ENCODE measurements around the gene IFI30. TPM values are rescaled to one million over a fixed set of nuclear protein-coding genes. Genes with fewer than 3 reads are reported as not detected.

The IFI30 gene
- total RNA-seq, 1 experiment from 2014 or later, result not detected

GRCh38 chr19:18167011-18167410 is 6.6 kb upstream of the IFI30 start:
- intact Hi-C loops (cut with micrococcal nuclease; ENCODE audit: unreplicated experiment), result loop anchor here (5.0 kb wide), 2 partner anchors 55 to 160 kb away; partner anchors contain the start of gene ARRDC2
- DNase-seq (ENCODE audit: low spot score), result no peak
- H3K9me3 ChIP-seq (ENCODE audit: low read depth, low read length, poor library complexity, severe bottlenecking), result no peaks in the 10 kb centered on the region
- no peak for TF ChIP-seq EZH2 (IDR thresholded peaks at IDR 0.05; ENCODE audit: borderline replicate concordance, low read depth, low read length, poor library complexity, severe bottlenecking)
- TF ChIP-seq CTCF (conservative IDR thresholded peaks at IDR 0.05; ENCODE audit: low read depth, low read length), result no peak
- H3K36me3 ChIP-seq (ENCODE audit: insufficient read depth, low read length, poor library complexity, severe bottlenecking), result peaks cover 29% of the 10 kb centered on the region
- H3K4me1 ChIP-seq (ENCODE audit: insufficient read depth, low read length, poor library complexity, severe bottlenecking), result no peaks in the 10 kb centered on the region
- CTCF ChIA-PET, result interaction anchor here (1.0 kb wide), 1 partner anchor 54 kb away, joined by 4 read pairs; no protein-coding TSS in a partner anchor
- no peak overlapping the region for H3K27ac ChIP-seq (ENCODE audit: low read depth, low read length, poor library complexity, severe bottlenecking)
- BruUV-seq (replicated peaks), result no TSS peak
- POLR2A ChIA-PET (ENCODE audit: low non-redundant PET), result no interaction called here
- no peak overlapping the region for H3K4me3 ChIP-seq (ENCODE audit: low read depth, low read length, poor library complexity, severe bottlenecking)
- H3K27me3 ChIP-seq (replicated peaks; ENCODE audit: insufficient read depth, low read depth, low read length, poor library complexity), result no peaks in the 10 kb centered on the region

GRCh38 chr19:18167975-18168645 is 5.5 kb upstream of the IFI30 start:
- no peaks in the 10 kb centered on the region for H3K27me3 ChIP-seq (replicated peaks; ENCODE audit: insufficient read depth, low read depth, low read length, poor library complexity)
- ChIA-PET POLR2A (ENCODE audit: low non-redundant PET) (no interaction called here), CTCF (interaction anchor here (1.0 kb wide), 1 partner anchor 55 kb away, joined by 5 read pairs; no protein-coding TSS in a partner anchor)
- H3K36me3 ChIP-seq (ENCODE audit: insufficient read depth, low read length, poor library complexity, severe bottlenecking), result peaks cover 22% of the 10 kb centered on the region
- H3K9me3 ChIP-seq (ENCODE audit: low read depth, low read length, poor library complexity, severe bottlenecking), result no peaks in the 10 kb centered on the region
- no TSS peak for BruUV-seq (replicated peaks)
- H3K4me1 ChIP-seq (ENCODE audit: insufficient read depth, low read length, poor library complexity, severe bottlenecking), result no peaks in the 10 kb centered on the region
- no peak overlapping the region for H3K27ac ChIP-seq (ENCODE audit: low read depth, low read length, poor library complexity, severe bottlenecking)
- peak; percentile 49 for DNase-seq (ENCODE audit: low spot score)
- TF ChIP-seq CTCF (conservative IDR thresholded peaks at IDR 0.05; ENCODE audit: low read depth, low read length), result peak; percentile 77
- TF ChIP-seq EZH2 (IDR thresholded peaks at IDR 0.05; ENCODE audit: borderline replicate concordance, low read depth, low read length, poor library complexity, severe bottlenecking), result no peak
- intact Hi-C loops (cut with micrococcal nuclease; ENCODE audit: unreplicated experiment), result loop anchor here (5.0 kb wide), 2 partner anchors 56 to 161 kb away; partner anchors contain the start of gene ARRDC2
- no peak overlapping the region for H3K4me3 ChIP-seq (ENCODE audit: low read depth, low read length, poor library complexity, severe bottlenecking)

GRCh38 chr19:18168673-18169381 is 4.8 kb upstream of the IFI30 start:
- Histone ChIP-seq H3K9me3 (ENCODE audit: low read depth, low read length, poor library complexity, severe bottlenecking) (no peaks in the 10 kb centered on the region), H3K4me3 (ENCODE audit: low read depth, low read length, poor library complexity, severe bottlenecking) (no peak overlapping the region), H3K36me3 (ENCODE audit: insufficient read depth, low read length, poor library complexity, severe bottlenecking) (peaks cover 17% of the 10 kb centered on the region), H3K4me1 (ENCODE audit: insufficient read depth, low read length, poor library complexity, severe bottlenecking) (no peaks in the 10 kb centered on the region), H3K27me3 (replicated peaks; ENCODE audit: insufficient read depth, low read depth, low read length, poor library complexity) (no peaks in the 10 kb centered on the region), H3K27ac (ENCODE audit: low read depth, low read length, poor library complexity, severe bottlenecking) (no peak overlapping the region)
- BruUV-seq (replicated peaks), result no TSS peak
- ChIA-PET CTCF (interaction anchor here (0.5 to 1.0 kb wide), 3 partner anchors 56 to 310 kb away, joined by 3 to 7 read pairs (median 5); no protein-coding TSS in a partner anchor), POLR2A (ENCODE audit: low non-redundant PET) (no interaction called here)
- intact Hi-C loops (cut with micrococcal nuclease; ENCODE audit: unreplicated experiment), result loop anchor here (5.0 kb wide), 2 partner anchors 57 to 162 kb away; partner anchors contain the start of gene ARRDC2
- no peak for DNase-seq (ENCODE audit: low spot score)
- TF ChIP-seq CTCF (conservative IDR thresholded peaks at IDR 0.05; ENCODE audit: low read depth, low read length) (no peak), EZH2 (IDR thresholded peaks at IDR 0.05; ENCODE audit: borderline replicate concordance, low read depth, low read length, poor library complexity, severe bottlenecking) (no peak)
